WI38 (cell line): ENCODE data around the gene NR4A3.

ENCODE experiments used
- H3K4me3 ChIP-seq: 2 replicates; pipeline ENCODE4 v1.5.1; 2011; ENCODE audit warnings: low read depth, mild to moderate bottlenecking, control low read depth, low read length
- TF ChIP-seq, protein P1 (sequence below): IDR thresholded peaks from 2 replicates; pipeline ENCODE4 v1.5.1; 2012; ENCODE audit warnings: low read depth, mild to moderate bottlenecking, control low read depth, low read length

Gene NR4A3

DNA sequence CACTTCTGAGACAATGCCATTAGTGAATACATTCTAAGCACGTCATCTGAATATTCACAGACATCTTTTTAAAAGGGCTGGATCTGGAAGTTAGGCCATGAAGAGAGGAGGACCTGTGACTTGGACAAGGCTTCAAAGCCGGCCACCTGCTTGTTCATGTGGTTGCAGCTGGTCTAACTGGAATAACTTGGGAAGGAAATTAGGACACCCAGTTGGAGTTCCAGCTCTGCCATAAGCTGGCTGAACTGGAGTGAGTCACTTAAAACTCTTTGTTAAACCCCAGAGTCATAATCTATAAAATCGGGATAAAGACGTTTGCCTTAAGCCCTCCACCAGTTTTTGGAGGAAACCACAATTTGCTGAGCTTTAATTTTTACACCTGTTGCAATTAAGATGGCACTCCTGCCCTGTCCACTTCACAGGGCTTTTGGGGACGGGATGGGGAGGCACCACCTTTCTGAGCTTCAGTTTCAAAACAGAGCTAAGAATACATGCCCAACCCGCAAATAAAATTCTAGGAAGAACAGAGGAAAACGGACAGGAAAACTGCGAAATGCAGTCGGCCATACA, 84.2 kb downstream of the NR4A3 start:
- TF ChIP-seq, protein P1, sequence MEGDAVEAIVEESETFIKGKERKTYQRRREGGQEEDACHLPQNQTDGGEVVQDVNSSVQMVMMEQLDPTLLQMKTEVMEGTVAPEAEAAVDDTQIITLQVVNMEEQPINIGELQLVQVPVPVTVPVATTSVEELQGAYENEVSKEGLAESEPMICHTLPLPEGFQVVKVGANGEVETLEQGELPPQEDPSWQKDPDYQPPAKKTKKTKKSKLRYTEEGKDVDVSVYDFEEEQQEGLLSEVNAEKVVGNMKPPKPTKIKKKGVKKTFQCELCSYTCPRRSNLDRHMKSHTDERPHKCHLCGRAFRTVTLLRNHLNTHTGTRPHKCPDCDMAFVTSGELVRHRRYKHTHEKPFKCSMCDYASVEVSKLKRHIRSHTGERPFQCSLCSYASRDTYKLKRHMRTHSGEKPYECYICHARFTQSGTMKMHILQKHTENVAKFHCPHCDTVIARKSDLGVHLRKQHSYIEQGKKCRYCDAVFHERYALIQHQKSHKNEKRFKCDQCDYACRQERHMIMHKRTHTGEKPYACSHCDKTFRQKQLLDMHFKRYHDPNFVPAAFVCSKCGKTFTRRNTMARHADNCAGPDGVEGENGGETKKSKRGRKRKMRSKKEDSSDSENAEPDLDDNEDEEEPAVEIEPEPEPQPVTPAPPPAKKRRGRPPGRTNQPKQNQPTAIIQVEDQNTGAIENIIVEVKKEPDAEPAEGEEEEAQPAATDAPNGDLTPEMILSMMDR, result no peak
- peak overlapping the region; percentile 90 for H3K4me3 ChIP-seq

DNA sequence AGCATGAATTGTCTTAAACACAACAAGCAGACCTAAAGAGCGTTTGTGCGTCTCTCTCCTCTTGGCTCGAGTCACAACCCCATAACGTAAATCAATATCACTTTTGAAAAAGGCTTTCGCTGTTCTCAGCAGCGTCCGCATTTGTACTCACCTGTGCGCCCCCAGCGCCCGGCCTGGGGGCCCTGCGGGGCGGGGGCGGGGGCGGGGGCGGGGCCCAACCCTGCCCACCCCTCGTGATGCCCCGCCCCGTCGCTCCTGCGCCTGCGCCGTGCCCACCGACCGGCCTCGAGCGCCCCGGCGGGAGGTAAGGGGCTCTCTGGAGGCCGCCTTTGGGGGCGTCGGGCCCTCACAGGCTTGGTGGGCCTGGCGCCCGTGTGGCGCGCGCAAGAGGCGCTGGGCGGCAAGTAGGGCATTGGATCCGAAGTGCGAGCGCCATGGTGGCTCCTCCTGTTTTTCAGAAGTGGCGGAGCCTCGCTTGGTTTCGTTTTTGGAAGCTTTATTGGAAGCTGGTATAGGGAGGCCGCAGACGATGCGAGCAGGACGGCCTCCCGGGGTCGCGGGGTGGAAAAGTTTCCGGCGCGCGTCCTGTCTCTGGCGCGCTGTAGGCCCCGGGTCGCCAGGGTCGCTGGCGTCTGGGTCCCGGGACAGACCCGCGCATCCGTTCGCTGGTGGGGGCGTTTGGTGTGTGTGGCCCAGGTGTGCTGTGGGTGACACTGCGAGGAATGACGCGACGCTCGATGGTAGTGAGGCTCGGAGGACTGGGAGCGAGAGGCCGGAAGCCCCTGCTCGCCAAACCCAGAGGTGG, 84.9 kb downstream of the NR4A3 start, which contains the start of gene STX17:
Gene STX17 (plus strand): TSS at position 252 of the 805 bp plus-strand sequence. CDS start 8,586 bp downstream, outside the sequence.
- TF ChIP-seq, protein P1, result no peak

DNA sequence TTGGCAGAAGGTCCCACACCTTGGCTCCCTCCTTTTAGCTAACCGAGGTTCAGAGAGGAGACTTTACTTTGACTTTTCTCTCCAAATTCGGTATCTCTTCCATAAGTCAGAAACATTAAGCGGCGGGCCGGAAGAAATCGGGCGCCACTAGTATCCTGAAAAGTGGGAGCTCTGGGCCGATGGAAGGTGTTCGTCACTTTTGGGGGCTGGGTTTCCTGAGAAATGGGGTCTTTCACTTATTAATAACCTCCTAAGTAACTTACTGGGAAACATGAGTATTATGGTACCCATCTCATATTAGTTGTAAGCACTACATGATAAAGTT, 85.5 kb downstream of the NR4A3 start:
- TF ChIP-seq, protein P1, result no peak
- H3K4me3 ChIP-seq, result peak overlapping the region; percentile 90

More for the DNA sequence above, 84.9 kb downstream of the NR4A3 start, which contains the start of gene STX17:
- peak within 1 kb of the TSS; percentile 90 for H3K4me3 ChIP-seq

DNA sequence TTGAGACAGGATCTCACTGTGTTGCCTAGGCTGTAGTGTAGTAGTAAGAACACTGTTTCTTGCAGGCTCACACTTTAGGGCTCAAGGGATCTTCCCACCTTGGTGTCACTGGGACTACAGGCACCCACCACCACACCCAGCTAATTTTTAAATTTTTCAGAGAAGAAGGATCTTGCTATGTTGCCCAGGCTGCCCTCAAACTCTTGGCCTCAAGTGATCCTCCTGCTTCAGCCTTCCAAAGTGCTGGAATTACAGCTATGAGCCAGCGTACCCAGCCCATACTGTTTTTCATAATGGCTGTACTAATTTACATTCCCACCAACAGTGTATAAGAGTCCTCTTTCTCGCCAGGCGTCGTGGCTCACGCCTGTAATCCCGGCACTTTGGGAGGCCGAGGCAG, 89.9 kb downstream of the NR4A3 start:
- TF ChIP-seq, protein P1, result no peak
- H3K4me3 ChIP-seq, result no peak overlapping the region
